HEK293 (cell line): ENCODE results near the gene DOCK1.

ENCODE experiments used
- CTCF ChIA-PET: fragments of 350-600 bp; formaldehyde crosslinking; extraction: SDS; loops from one replicate; lab custom pipeline; 2021; ENCODE audit warnings: antibody characterized with exemption; lab: Yijun Ruan, JAX
- POLR2A ChIA-PET: fragments of 300-600 bp; formaldehyde crosslinking; extraction: SDS; loops from one replicate; lab custom pipeline; 2020; ENCODE audit warnings: antibody characterized with exemption, inconsistent platforms; lab: Yijun Ruan, JAX
- H3K27ac ChIP-seq: fragments of 200-500 bp; sonication (Bioruptor generic); 2 replicates; pipeline ENCODE4 v1.5.1; 2014; ENCODE audit warnings: low read depth, low read length, control low read depth, inconsistent platforms; ENCODE audit errors: extremely low read depth
- H3K36me3 ChIP-seq, 2 experiments: fragments of 200-500 bp in 1 of 2; sonication (Bioruptor generic) in 1 of 2; 1 replicate in 1 of 2; 2 replicates in 1 of 2; pipeline ENCODE4 v1.5.1; 2014 to 2017; ENCODE audit warnings: inconsistent platforms in 2 of 2, low read length in 2 of 2; ENCODE audit not compliant: control insufficient read depth in 2 of 2, insufficient read depth in 1 of 2
- H3K4me1 ChIP-seq: fragments of 200-500 bp; sonication (Bioruptor generic); 2 replicates; pipeline ENCODE4 v1.5.1; 2014; ENCODE audit warnings: mild to moderate bottlenecking, low read length, inconsistent platforms; ENCODE audit not compliant: control insufficient read depth, insufficient read depth
- H3K4me3 ChIP-seq: 2 replicates; pipeline ENCODE4 v1.5.1; 2011; ENCODE audit warnings: low read depth, mild to moderate bottlenecking, control low read depth, low read length, moderate library complexity
- H3K9me3 ChIP-seq: fragments of 200-500 bp; sonication (Bioruptor generic); 2 replicates; pipeline ENCODE4 v1.5.1; 2014; ENCODE audit warnings: low read depth, low read length, inconsistent platforms; ENCODE audit not compliant: control insufficient read depth, insufficient read depth
- EGR2 ChIP-seq: fragments of 450-650 bp; formaldehyde crosslinking; IDR thresholded peaks from 2 replicates; pipeline ENCODE4 v1.5.1; 2016; ENCODE audit warnings: low read depth, missing biosample characterization, missing genetic modification characterization
- GLI4 ChIP-seq: fragments of 450-650 bp; formaldehyde crosslinking; IDR thresholded peaks from 2 replicates; pipeline ENCODE4 v1.5.1; 2016; ENCODE audit warnings: missing biosample characterization, missing genetic modification characterization
- IKZF3 ChIP-seq: fragments of 450-650 bp; IDR thresholded peaks from 2 replicates; pipeline ENCODE4 v1.5.0; 2018; ENCODE audit warnings: missing biosample characterization, mild to moderate bottlenecking, missing genetic modification characterization, moderate library complexity
- MYNN ChIP-seq: fragments of 450-650 bp; formaldehyde crosslinking; IDR thresholded peaks from 2 replicates; pipeline ENCODE4 v1.5.1; 2016; ENCODE audit warnings: missing biosample characterization, missing genetic modification characterization, borderline replicate concordance
- SP2 ChIP-seq: fragments of 450-650 bp; formaldehyde crosslinking; IDR thresholded peaks from 2 replicates; pipeline ENCODE4 v1.5.1; 2016; ENCODE audit warnings: missing biosample characterization, missing genetic modification characterization
- WT1 ChIP-seq: fragments of 450-650 bp; formaldehyde crosslinking; IDR thresholded peaks from 2 replicates; pipeline ENCODE4 v1.5.1; 2016; ENCODE audit warnings: missing biosample characterization, missing genetic modification characterization
- ZBTB6 ChIP-seq: fragments of 450-650 bp; formaldehyde crosslinking; IDR thresholded peaks from 2 replicates; pipeline ENCODE4 v1.5.1; 2017; ENCODE audit warnings: missing biosample characterization, missing genetic modification characterization
- ZFP41 ChIP-seq: fragments of 450-650 bp; formaldehyde crosslinking; IDR thresholded peaks from 2 replicates; pipeline ENCODE4 v1.5.1; 2016; ENCODE audit warnings: missing biosample characterization, missing genetic modification characterization, borderline replicate concordance
- ZNF19 ChIP-seq: fragments of 450-650 bp; formaldehyde crosslinking; IDR thresholded peaks from 2 replicates; pipeline ENCODE4; 2016; ENCODE audit warnings: missing biosample characterization, missing genetic modification characterization, low read depth
- ZNF239 ChIP-seq: fragments of 450-650 bp; formaldehyde crosslinking; IDR thresholded peaks from 2 replicates; pipeline ENCODE4 v1.5.1; 2016; ENCODE audit warnings: missing biosample characterization, missing genetic modification characterization
- ZNF274 ChIP-seq, 2 experiments: fragments of 200-500 bp in 1 of 2; fragments of 450-650 bp in 1 of 2; sonication (Bioruptor generic) in 1 of 2; formaldehyde crosslinking in 1 of 2; IDR thresholded peaks; 2 replicates each; pipeline versions ENCODE4 v1.5.1 to v1.6.1; 2014 to 2016; ENCODE audit warnings: borderline replicate concordance in 1 of 2, inconsistent platforms in 1 of 2, low read length in 1 of 2, missing biosample characterization in 1 of 2, missing genetic modification characterization in 1 of 2
- ZNF292 ChIP-seq: fragments of 450-650 bp; formaldehyde crosslinking; IDR thresholded peaks from 2 replicates; pipeline ENCODE4 v1.5.1; 2016; ENCODE audit warnings: low read depth, missing biosample characterization, missing genetic modification characterization, borderline replicate concordance
- ZNF623 ChIP-seq: fragments of 450-650 bp; formaldehyde crosslinking; IDR thresholded peaks from 2 replicates; pipeline ENCODE4 v1.5.1; 2016; ENCODE audit warnings: missing biosample characterization, missing genetic modification characterization
- ZNF654 ChIP-seq: fragments of 450-650 bp; formaldehyde crosslinking; IDR thresholded peaks from 2 replicates; pipeline ENCODE4 v1.5.1; 2016; ENCODE audit warnings: low read depth, missing biosample characterization, missing genetic modification characterization
- ZNF707 ChIP-seq: fragments of 450-650 bp; formaldehyde crosslinking; IDR thresholded peaks from 2 replicates; pipeline ENCODE4 v1.5.1; 2016; ENCODE audit warnings: missing biosample characterization, missing genetic modification characterization
- ZNF776 ChIP-seq: fragments of 450-650 bp; formaldehyde crosslinking; IDR thresholded peaks from 2 replicates; pipeline ENCODE4 v1.5.0; 2017; ENCODE audit warnings: missing biosample characterization, missing genetic modification characterization, borderline replicate concordance
- ZNF791 ChIP-seq: fragments of 450-650 bp; formaldehyde crosslinking; IDR thresholded peaks from 2 replicates; pipeline ENCODE4 v1.5.1; 2016; ENCODE audit warnings: missing biosample characterization, missing genetic modification characterization
- TF ChIP-seq, protein P1 (sequence below): fragments of 450-650 bp; formaldehyde crosslinking; IDR thresholded peaks from 2 replicates; pipeline ENCODE4 v1.5.1; 2016; ENCODE audit warnings: missing biosample characterization, missing genetic modification characterization
- TF ChIP-seq, protein P2 (sequence below): fragments of 450-650 bp; formaldehyde crosslinking; IDR thresholded peaks from 2 replicates; pipeline ENCODE4 v1.5.1; 2016; ENCODE audit warnings: missing biosample characterization, missing genetic modification characterization

DOCK1 gene

GRCh38 chr10:127115100-127115499 is 209.9 kb downstream of the DOCK1 start (continued):
- TF ChIP-seq ZNF19 (no peak), ZNF791 (no peak), ZNF274 (IDR thresholded peaks at IDR 0.05; ENCODE audit: low read length) (no peak), ZNF274 (tag by site-specific recombination; IDR thresholded peaks at IDR 0.05; ENCODE audit: borderline replicate concordance) (no peak), ZNF707 (tag by site-specific recombination) (no peak), ZNF776 (tag by site-specific recombination) (no peak)
- TF ChIP-seq, all 188 proteins: peak for 0

DNA sequence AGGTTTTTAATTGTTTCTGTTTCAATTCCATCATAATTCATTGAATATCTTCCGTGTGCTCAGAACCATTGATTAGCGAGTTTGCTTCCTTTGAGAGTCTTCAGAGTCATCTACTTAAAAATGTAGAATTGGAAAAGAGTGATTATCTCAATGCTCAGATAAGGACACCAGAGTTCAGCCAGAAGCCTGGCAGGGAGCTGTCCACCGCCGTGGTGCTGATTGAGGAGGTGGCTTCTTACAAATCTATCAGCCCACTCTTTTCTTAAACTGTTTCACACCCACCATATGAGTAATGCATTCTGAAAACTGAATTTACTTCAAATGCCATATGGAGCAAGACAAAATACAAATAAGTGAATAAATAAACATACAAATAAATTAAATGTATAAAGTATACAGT is 211.9 kb downstream of the DOCK1 start:
- H3K36me3 ChIP-seq, result peaks cover 0 to 5% of the 10 kb centered on the region in 2 experiments; a peak in 2 of 3 replicates
- TF ChIP-seq, protein P1, sequence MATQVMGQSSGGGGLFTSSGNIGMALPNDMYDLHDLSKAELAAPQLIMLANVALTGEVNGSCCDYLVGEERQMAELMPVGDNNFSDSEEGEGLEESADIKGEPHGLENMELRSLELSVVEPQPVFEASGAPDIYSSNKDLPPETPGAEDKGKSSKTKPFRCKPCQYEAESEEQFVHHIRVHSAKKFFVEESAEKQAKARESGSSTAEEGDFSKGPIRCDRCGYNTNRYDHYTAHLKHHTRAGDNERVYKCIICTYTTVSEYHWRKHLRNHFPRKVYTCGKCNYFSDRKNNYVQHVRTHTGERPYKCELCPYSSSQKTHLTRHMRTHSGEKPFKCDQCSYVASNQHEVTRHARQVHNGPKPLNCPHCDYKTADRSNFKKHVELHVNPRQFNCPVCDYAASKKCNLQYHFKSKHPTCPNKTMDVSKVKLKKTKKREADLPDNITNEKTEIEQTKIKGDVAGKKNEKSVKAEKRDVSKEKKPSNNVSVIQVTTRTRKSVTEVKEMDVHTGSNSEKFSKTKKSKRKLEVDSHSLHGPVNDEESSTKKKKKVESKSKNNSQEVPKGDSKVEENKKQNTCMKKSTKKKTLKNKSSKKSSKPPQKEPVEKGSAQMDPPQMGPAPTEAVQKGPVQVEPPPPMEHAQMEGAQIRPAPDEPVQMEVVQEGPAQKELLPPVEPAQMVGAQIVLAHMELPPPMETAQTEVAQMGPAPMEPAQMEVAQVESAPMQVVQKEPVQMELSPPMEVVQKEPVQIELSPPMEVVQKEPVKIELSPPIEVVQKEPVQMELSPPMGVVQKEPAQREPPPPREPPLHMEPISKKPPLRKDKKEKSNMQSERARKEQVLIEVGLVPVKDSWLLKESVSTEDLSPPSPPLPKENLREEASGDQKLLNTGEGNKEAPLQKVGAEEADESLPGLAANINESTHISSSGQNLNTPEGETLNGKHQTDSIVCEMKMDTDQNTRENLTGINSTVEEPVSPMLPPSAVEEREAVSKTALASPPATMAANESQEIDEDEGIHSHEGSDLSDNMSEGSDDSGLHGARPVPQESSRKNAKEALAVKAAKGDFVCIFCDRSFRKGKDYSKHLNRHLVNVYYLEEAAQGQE (tag by site-specific recombination), result peak; percentile 93
- TF ChIP-seq EGR2 (tag by site-specific recombination) (peak; percentile 37; the same call in 1 of the 2 replicates), ZBTB6 (tag by site-specific recombination) (no peak)
- H3K9me3 ChIP-seq, result no peaks in the 10 kb centered on the region
- no peak overlapping the region for H3K27ac ChIP-seq
- CTCF ChIA-PET, result no interaction called here
- POLR2A ChIA-PET, result no interaction called here
- no peak overlapping the region for H3K4me3 ChIP-seq
- H3K4me1 ChIP-seq, result no peaks in the 10 kb centered on the region

DNA sequence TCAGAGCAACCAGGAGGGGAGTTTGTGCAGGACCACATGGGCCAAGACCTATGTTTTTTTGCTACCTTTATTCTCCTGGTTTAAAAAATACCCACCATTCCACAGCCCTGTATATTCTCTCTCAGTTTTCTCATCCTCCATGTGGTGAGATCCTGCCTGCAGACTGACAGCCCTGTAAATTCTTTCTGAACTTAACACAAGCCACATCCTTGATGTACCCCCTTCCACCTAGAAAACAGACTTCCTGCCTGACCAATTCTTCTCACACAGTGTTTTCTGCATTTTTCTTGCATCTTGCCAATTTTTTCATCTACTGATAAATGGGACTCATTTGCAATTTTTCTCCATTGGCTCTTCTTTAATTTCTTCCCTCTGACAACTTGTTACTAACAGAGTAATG is 212.8 kb downstream of the DOCK1 start:
- Histone ChIP-seq H3K4me1 (no peaks in the 10 kb centered on the region), H3K4me3 (no peak overlapping the region), H3K27ac (no peak overlapping the region), H3K36me3 (peaks cover 0 to 5% of the 10 kb centered on the region in 2 experiments; a peak in 1 of 3 replicates), H3K9me3 (no peaks in the 10 kb centered on the region)
- TF ChIP-seq ZFP41 (tag by site-specific recombination), result no peak
- TF ChIP-seq WT1 (tag by site-specific recombination), result no peak
- no peak for TF ChIP-seq ZNF623 (tag by site-specific recombination)
- TF ChIP-seq ZNF239 (tag by site-specific recombination), result no peak
- no peak for TF ChIP-seq ZNF654 (tag by site-specific recombination)
- no peak for TF ChIP-seq SP2 (tag by site-specific recombination)
- no peak for TF ChIP-seq GLI4 (tag by site-specific recombination)
- TF ChIP-seq ZBTB6 (tag by site-specific recombination), result no peak
- TF ChIP-seq ZNF707 (tag by site-specific recombination), result no peak
- TF ChIP-seq ZNF292 (tag by site-specific recombination), result no peak
- TF ChIP-seq MYNN (tag by site-specific recombination), result no peak
- TF ChIP-seq IKZF3 (tag by site-specific recombination), result no peak
- TF ChIP-seq, protein P2, sequence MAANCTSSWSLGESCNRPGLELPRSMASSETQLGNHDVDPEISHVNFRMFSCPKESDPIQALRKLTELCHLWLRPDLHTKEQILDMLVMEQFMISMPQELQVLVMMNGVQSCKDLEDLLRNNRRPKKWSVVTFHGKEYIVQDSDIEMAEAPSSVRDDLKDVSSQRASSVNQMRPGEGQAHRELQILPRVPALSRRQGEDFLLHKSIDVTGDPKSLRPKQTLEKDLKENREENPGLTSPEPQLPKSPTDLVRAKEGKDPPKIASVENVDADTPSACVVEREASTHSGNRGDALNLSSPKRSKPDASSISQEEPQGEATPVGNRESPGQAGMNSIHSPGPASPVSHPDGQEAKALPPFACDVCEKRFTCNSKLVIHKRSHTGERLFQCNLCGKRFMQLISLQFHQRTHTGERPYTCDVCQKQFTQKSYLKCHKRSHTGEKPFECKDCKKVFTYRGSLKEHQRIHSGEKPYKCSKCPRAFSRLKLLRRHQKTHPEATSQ (tag by site-specific recombination), result no peak
- POLR2A ChIA-PET, result no interaction called here
- CTCF ChIA-PET, result no interaction called here
